Esophagus (tissue), 2 donors: ENCODE data around the gene CARD10. TPM values are rescaled to one million over a fixed set of nuclear protein-coding genes. Genes with fewer than 3 reads are reported as not detected.

Experiments
- H3K27ac ChIP-seq, 2 donors: one replicate each; pipeline ENCODE4 v1.5.1; 2013; ENCODE audit warnings: low read depth in 2 of 2, mild to moderate bottlenecking in 2 of 2, inconsistent platforms in 1 of 2, low read length in 1 of 2, moderate library complexity in 1 of 2
- H3K27me3 ChIP-seq, 2 donors: one replicate each; pipeline ENCODE4 v1.6.1; 2013; ENCODE audit warnings: low read length in 2 of 2, control low read depth in 1 of 2, mild to moderate bottlenecking in 1 of 2; ENCODE audit not compliant: insufficient read depth in 2 of 2, control insufficient read depth in 1 of 2
- H3K36me3 ChIP-seq, 2 donors: one replicate each; pipeline ENCODE4 v1.6.1; 2013; ENCODE audit warnings: low read length in 1 of 2; ENCODE audit not compliant: control insufficient read depth in 2 of 2, insufficient read depth in 2 of 2
- H3K4me1 ChIP-seq, 2 donors: one replicate each; pipeline ENCODE4 v1.6.1; 2013; ENCODE audit warnings: low read length in 1 of 2; ENCODE audit not compliant: control insufficient read depth in 2 of 2, insufficient read depth in 2 of 2
- H3K4me3 ChIP-seq, 2 donors: one replicate each; pipeline ENCODE4 v1.5.1; 2013; ENCODE audit warnings: low read length in 2 of 2, mild to moderate bottlenecking in 2 of 2, low read depth in 1 of 2, moderate library complexity in 1 of 2
- H3K9me3 ChIP-seq, 2 donors: one replicate each; pipeline ENCODE4 v1.6.1; 2013; ENCODE audit warnings: mild to moderate bottlenecking in 2 of 2, low read depth in 1 of 2, low read length in 1 of 2, moderate library complexity in 1 of 2; ENCODE audit not compliant: control insufficient read depth in 2 of 2, insufficient read depth in 1 of 2
- WGBS, 2 donors: extraction: QIAGEN DNeasy Blood & Tissue Kit; methylation state at CpG; one replicate each; pipeline ENCODE4 v1.1.7; 2013; 5-methylcytosine and 5-hydroxymethylcytosine counted together
- polyA plus RNA-seq, 2 donors: library from polyadenylated mRNA; stranded (reverse); fragments of 200-250 nt; gene quantifications; one replicate each; pipeline ENCODE4 v1.2.3, GENCODE V29; 2013
- donor health status: healthy with polysubstance abuse.
- donor health status: Bipolar disorder and iron deficiency.

The CARD10 gene
- polyA plus RNA-seq, 2 donors, result 13.0 to 13.1 TPM

GRCh38 chr22:37449331-37450001 lies 69.7 kb downstream of the CARD10 start:
- no peaks in the 10 kb centered on the region for H3K27me3 ChIP-seq
- H3K27ac ChIP-seq, result no peak overlapping the region
- no peaks in the 10 kb centered on the region for H3K4me1 ChIP-seq
- no peaks in the 10 kb centered on the region for H3K9me3 ChIP-seq
- 53 to 60% methylated on average over 15 of the region's 15 CpGs for WGBS, 2 donors
- no peak overlapping the region for H3K4me3 ChIP-seq
- H3K36me3 ChIP-seq, result no peaks in the 10 kb centered on the region

- no peaks in the 10 kb centered on the region for H3K36me3 ChIP-seq
- H3K4me3 ChIP-seq, result no peak overlapping the region
- H3K4me1 ChIP-seq, result no peaks in the 10 kb centered on the region
- H3K9me3 ChIP-seq, result no peaks in the 10 kb centered on the region
- H3K27me3 ChIP-seq, result no peaks in the 10 kb centered on the region
- H3K27ac ChIP-seq, result no peak overlapping the region
- 49 to 50% methylated on average over 18 of the region's 18 CpGs for WGBS, 2 donors
Measured at GRCh38 chr22:37448516-37449127, 70.6 kb downstream of the CARD10 start.

GRCh38 chr22:37445501-37445900 lies 73.7 kb downstream of the CARD10 start:
- H3K27me3 ChIP-seq, result peaks cover 0 to 3% of the 10 kb centered on the region in 2 donors
- WGBS, 2 donors, result 78 to 81% methylated on average over 9 of the region's 9 CpGs
- no peaks in the 10 kb centered on the region for H3K4me1 ChIP-seq
- H3K27ac ChIP-seq, result no peak overlapping the region
- peaks cover 0 to 8% of the 10 kb centered on the region in 2 donors for H3K9me3 ChIP-seq
- H3K36me3 ChIP-seq, result no peaks in the 10 kb centered on the region
- H3K4me3 ChIP-seq, result no peak overlapping the region

- no peaks in the 10 kb centered on the region for H3K36me3 ChIP-seq
- H3K4me1 ChIP-seq, result no peaks in the 10 kb centered on the region
- H3K9me3 ChIP-seq, result peaks cover 0 to 8% of the 10 kb centered on the region in 2 donors
- H3K27me3 ChIP-seq, result peaks cover 0 to 3% of the 10 kb centered on the region in 2 donors
- no peak overlapping the region for H3K4me3 ChIP-seq
- 70 to 72% methylated on average over 7 of the region's 7 CpGs for WGBS, 2 donors
- no peak overlapping the region for H3K27ac ChIP-seq
Measured at GRCh38 chr22:37443977-37444376, 75.2 kb downstream of the CARD10 start.

GRCh38 chr22:37443086-37443485 lies 76.1 kb downstream of the CARD10 start:
- Histone ChIP-seq H3K4me3 (no peak overlapping the region), H3K27ac (no peak overlapping the region), H3K4me1 (no peaks in the 10 kb centered on the region), H3K27me3 (peaks cover 0 to 3% of the 10 kb centered on the region in 2 donors), H3K36me3 (no peaks in the 10 kb centered on the region), H3K9me3 (peaks cover 0 to 8% of the 10 kb centered on the region in 2 donors)
- 86% methylated on average over 7 of the region's 7 CpGs for WGBS, 2 donors

- H3K9me3 ChIP-seq, result peaks cover 0 to 8% of the 10 kb centered on the region in 2 donors
- no peaks in the 10 kb centered on the region for H3K4me1 ChIP-seq
- peaks cover 0 to 3% of the 10 kb centered on the region in 2 donors for H3K27me3 ChIP-seq
- H3K36me3 ChIP-seq, result no peaks in the 10 kb centered on the region
- no peak overlapping the region for H3K4me3 ChIP-seq
- no peak overlapping the region for H3K27ac ChIP-seq
- WGBS, 2 donors, result 81 to 82% methylated on average over 2 of the region's 2 CpGs
Measured at GRCh38 chr22:37442537-37442936, 76.7 kb downstream of the CARD10 start.

GRCh38 chr22:37442135-37442534 lies 77.1 kb downstream of the CARD10 start:
- H3K4me1 ChIP-seq, result no peaks in the 10 kb centered on the region
- peaks cover 0 to 3% of the 10 kb centered on the region in 2 donors for H3K27me3 ChIP-seq
- no peak overlapping the region for H3K27ac ChIP-seq
- no peak overlapping the region for H3K4me3 ChIP-seq
- H3K36me3 ChIP-seq, result no peaks in the 10 kb centered on the region
- WGBS, 2 donors, result 66 to 68% methylated on average over 8 of the region's 8 CpGs
- H3K9me3 ChIP-seq, result peaks cover 0 to 8% of the 10 kb centered on the region in 2 donors

GRCh38 chr22:37440875-37441274 lies 78.3 kb downstream of the CARD10 start:
- peaks cover 0 to 3% of the 10 kb centered on the region in 2 donors for H3K27me3 ChIP-seq
- peaks cover 0 to 8% of the 10 kb centered on the region in 2 donors for H3K9me3 ChIP-seq
- H3K27ac ChIP-seq, result no peak overlapping the region
- H3K36me3 ChIP-seq, result no peaks in the 10 kb centered on the region
- WGBS, 2 donors, result 83 to 87% methylated on average over 4 of the region's 4 CpGs
- H3K4me1 ChIP-seq, result no peaks in the 10 kb centered on the region
- no peak overlapping the region for H3K4me3 ChIP-seq
